Endodermal cell (in vitro differentiated cells): ENCODE results near the gene ISCA1. TPM values are rescaled to one million over a fixed set of nuclear protein-coding genes. Genes with fewer than 3 reads are reported as not detected.
A peak's percentile ranks its signal among the peaks of the same experiment; 100 is the strongest.

Experiments used
- DNase-seq: peaks from one replicate; pipeline ENCODE4 v3.0.0-alpha.2; 2017
- H3K27ac ChIP-seq: 2 replicates; pipeline ENCODE4 v1.5.1; 2013; ENCODE audit warnings: mild to moderate bottlenecking, low read depth, low read length, moderate library complexity
- H3K27me3 ChIP-seq: 2 replicates; pipeline ENCODE4 v1.6.1; 2013; ENCODE audit warnings: mild to moderate bottlenecking, low read length, moderate library complexity; ENCODE audit not compliant: insufficient read depth, control insufficient read depth, poor library complexity, severe bottlenecking
- H3K36me3 ChIP-seq: 2 replicates; pipeline ENCODE4 v1.7.0; 2013; ENCODE audit warnings: mild to moderate bottlenecking, low read length, moderate library complexity; ENCODE audit not compliant: control insufficient read depth, insufficient read depth
- H3K4me1 ChIP-seq: one replicate; pipeline ENCODE4 v1.7.0; 2013; ENCODE audit warnings: low read length; ENCODE audit not compliant: control insufficient read depth, insufficient read depth
- H3K4me3 ChIP-seq: 2 replicates; pipeline ENCODE4 v1.5.1; 2013; ENCODE audit warnings: mild to moderate bottlenecking, low read length, moderate library complexity
- H3K9ac ChIP-seq: 2 replicates; pipeline ENCODE4 v1.6.1; 2013; ENCODE audit warnings: mild to moderate bottlenecking, low read length, moderate library complexity; ENCODE audit not compliant: poor library complexity, severe bottlenecking; ENCODE audit errors: extremely low read depth
- H3K9me3 ChIP-seq: 2 replicates; pipeline ENCODE4 v1.6.1; 2013; ENCODE audit warnings: mild to moderate bottlenecking, low read length, moderate library complexity; ENCODE audit not compliant: control insufficient read depth
- H3K27ac Mint-ChIP-seq: 2 replicates; pipeline ENCODE4 v1.8.0; 2020; ENCODE audit warnings: mixed read lengths
- H3K27me3 Mint-ChIP-seq: 2 replicates; pipeline ENCODE4 v1.8.0; 2021; ENCODE audit warnings: mild to moderate bottlenecking, mixed read lengths; ENCODE audit not compliant: insufficient read depth
- H3K36me3 Mint-ChIP-seq: 2 replicates; pipeline ENCODE4 v1.8.0; 2020; ENCODE audit warnings: low read depth, mixed read lengths
- H3K4me1 Mint-ChIP-seq: 2 replicates; pipeline ENCODE4 v1.8.0; 2020; ENCODE audit warnings: mixed read lengths
- H3K4me3 Mint-ChIP-seq: 2 replicates; pipeline ENCODE4 v1.8.0; 2020; ENCODE audit warnings: mild to moderate bottlenecking, moderate library complexity, mixed read lengths
- H3K9me3 Mint-ChIP-seq: 2 replicates; pipeline ENCODE4 v1.8.0; 2020; ENCODE audit warnings: mild to moderate bottlenecking, mixed read lengths
- CTCF ChIP-seq: fragments of 200-600 bp; sonication (generic); conservative IDR thresholded peaks from 2 replicates; pipeline ENCODE4 v1.5.0; 2021; ENCODE audit warnings: antibody characterized with exemption, mild to moderate bottlenecking
- WGBS, 2 experiments: methylation state at CpG; one replicate each; pipeline versions ENCODE4 v1.1.5 to v1.1.7; 2013; ENCODE audit warnings: missing lambda C conversion rate in 2 of 2, mixed read lengths in 1 of 2; ENCODE audit not compliant: insufficient coverage in 1 of 2, insufficient read length in 1 of 2; 5-methylcytosine and 5-hydroxymethylcytosine counted together
- total RNA-seq, 2 donors: library from RNA; stranded (reverse); fragmentation: NEBNext Ultra II Directional in 1 of 2; extraction: Animal tissue kit (Norgen Biotek cat#: 25700) in 1 of 2; gene quantifications; 2 replicates in 1 of 2; 3 replicates in 1 of 2; pipeline ENCODE4 v1.2.1, GENCODE V29; 2021

The ISCA1 gene
- total RNA-seq, 2 donors from 2014 or later = 29.6 to 33.7 TPM

GRCh38 chr9:86246752-86247161 lies 35.6 kb downstream of the ISCA1 start:
- no peak overlapping the region for H3K27ac Mint-ChIP-seq
- H3K27me3 Mint-ChIP-seq = no peaks in the 10 kb centered on the region
- H3K9ac ChIP-seq = no peak overlapping the region
- 56 to 74% methylated on average over 6 of the region's 6 CpGs for WGBS, 2 experiments
- peak; percentile 48 for TF ChIP-seq CTCF
- H3K9me3 ChIP-seq = peaks cover 3% of the 10 kb centered on the region
- H3K4me1 ChIP-seq = no peaks in the 10 kb centered on the region
- no peak overlapping the region for H3K4me3 ChIP-seq
- no peaks in the 10 kb centered on the region for H3K36me3 ChIP-seq
- no peak overlapping the region for H3K4me3 Mint-ChIP-seq
- H3K27ac ChIP-seq = no peak overlapping the region
- no peak for DNase-seq
- H3K27me3 ChIP-seq = no peaks in the 10 kb centered on the region
- H3K36me3 Mint-ChIP-seq = no peaks in the 10 kb centered on the region
- H3K9me3 Mint-ChIP-seq = no peaks in the 10 kb centered on the region
- peaks cover 3% of the 10 kb centered on the region for H3K4me1 Mint-ChIP-seq

GRCh38 chr9:86242071-86242470 lies 40.3 kb downstream of the ISCA1 start:
- Mint-ChIP-seq H3K27ac (no peak overlapping the region), H3K36me3 (no peaks in the 10 kb centered on the region), H3K4me1 (peaks cover 3% of the 10 kb centered on the region), H3K4me3 (no peak overlapping the region), H3K27me3 (no peaks in the 10 kb centered on the region), H3K9me3 (no peaks in the 10 kb centered on the region)
- Histone ChIP-seq H3K27ac (no peak overlapping the region), H3K9me3 (no peaks in the 10 kb centered on the region), H3K36me3 (no peaks in the 10 kb centered on the region), H3K27me3 (no peaks in the 10 kb centered on the region), H3K9ac (no peak overlapping the region), H3K4me1 (no peaks in the 10 kb centered on the region), H3K4me3 (no peak overlapping the region)
- TF ChIP-seq CTCF = no peak
- DNase-seq = no peak
- 80 to 83% methylated on average over 1 to 2 of the region's 2 CpGs for WGBS, 2 experiments

GRCh38 chr9:86241216-86241615 lies 41.1 kb downstream of the ISCA1 start:
- Histone ChIP-seq H3K9me3 (no peaks in the 10 kb centered on the region), H3K9ac (no peak overlapping the region), H3K27ac (no peak overlapping the region), H3K4me3 (no peak overlapping the region), H3K4me1 (no peaks in the 10 kb centered on the region), H3K36me3 (no peaks in the 10 kb centered on the region), H3K27me3 (no peaks in the 10 kb centered on the region)
- Mint-ChIP-seq H3K27ac (no peak overlapping the region), H3K9me3 (no peaks in the 10 kb centered on the region), H3K4me1 (peaks cover 3% of the 10 kb centered on the region), H3K27me3 (no peaks in the 10 kb centered on the region), H3K4me3 (no peak overlapping the region), H3K36me3 (no peaks in the 10 kb centered on the region)
- TF ChIP-seq CTCF = no peak
- 90 to 100% methylated on average over 5 to 7 of the region's 7 CpGs for WGBS, 2 experiments
- no peak for DNase-seq
